H9 (cell line): ENCODE results near the gene ILDR1. TPM values are rescaled to one million over a fixed set of nuclear protein-coding genes. Genes with fewer than 3 reads are reported as not detected.
"Not testable (repeated sequence)": the region's sequence is repeated elsewhere in the genome, so short reads cannot be mapped to it uniquely, and the experiment has no call there.

Source experiments
- DNase-seq: peaks from one replicate; pipeline ENCODE4 v3.0.0-alpha.2; 2017
- H2AFZ ChIP-seq: one replicate; pipeline ENCODE4 v1.6.1; 2013; ENCODE audit warnings: mild to moderate bottlenecking, low read length, control low read depth, moderate library complexity
- H2AK5ac ChIP-seq: 2 replicates; pipeline ENCODE4 v1.6.1; 2013; ENCODE audit warnings: low read length, control low read depth, mixed read lengths; ENCODE audit not compliant: insufficient read length
- H2BK120ac ChIP-seq: one replicate; pipeline ENCODE4 v1.6.1; 2013; ENCODE audit warnings: low read depth, mild to moderate bottlenecking, low read length, control low read depth, inconsistent platforms; ENCODE audit not compliant: poor library complexity, severe bottlenecking
- H2BK12ac ChIP-seq: 2 replicates; pipeline ENCODE4 v1.6.1; 2013; ENCODE audit warnings: low read length, control low read depth, mixed read lengths, low read depth; ENCODE audit not compliant: insufficient read length
- H2BK15ac ChIP-seq: 2 replicates; pipeline ENCODE4 v1.6.1; 2013; ENCODE audit warnings: low read depth, low read length, control low read depth
- H2BK20ac ChIP-seq: one replicate; pipeline ENCODE4 v1.6.1; 2013; ENCODE audit warnings: low read depth, mild to moderate bottlenecking, low read length, control low read depth, inconsistent platforms; ENCODE audit not compliant: poor library complexity, severe bottlenecking
- H2BK5ac ChIP-seq: 2 replicates; pipeline ENCODE4 v1.6.1; 2013; ENCODE audit warnings: low read length, control low read depth, mixed read lengths; ENCODE audit not compliant: insufficient read length
- H3K14ac ChIP-seq: 2 replicates; pipeline ENCODE4 v1.6.1; 2013; ENCODE audit warnings: low read length, control low read depth; ENCODE audit not compliant: insufficient read depth
- H3K18ac ChIP-seq: 2 replicates; pipeline ENCODE4 v1.6.1; 2013; ENCODE audit warnings: low read depth, mild to moderate bottlenecking, mixed read lengths, low read length, control low read depth; ENCODE audit not compliant: insufficient read length
- H3K23ac ChIP-seq: 2 replicates; pipeline ENCODE4 v1.6.1; 2013; ENCODE audit warnings: low read length, control low read depth, mixed read lengths, low read depth; ENCODE audit not compliant: insufficient read length
- H3K23me2 ChIP-seq: 2 replicates; pipeline ENCODE4 v1.6.1; 2013; ENCODE audit warnings: low read depth, mild to moderate bottlenecking, mixed read lengths, low read length, control low read depth; ENCODE audit not compliant: insufficient read length, poor library complexity, severe bottlenecking
- H3K27ac ChIP-seq: 2 replicates; pipeline ENCODE4 v1.5.1; 2013; ENCODE audit warnings: low read length, control low read depth, mixed read lengths, low read depth; ENCODE audit not compliant: insufficient read length
- H3K27me3 ChIP-seq: 2 replicates; pipeline ENCODE4 v1.6.1; 2013; ENCODE audit warnings: low read length, control low read depth, inconsistent platforms; ENCODE audit not compliant: insufficient read depth
- H3K4ac ChIP-seq: 2 replicates; pipeline ENCODE4 v1.6.1; 2013; ENCODE audit warnings: low read depth, mild to moderate bottlenecking, control low read depth, inconsistent platforms, low read length, moderate library complexity
- H3K4me1 ChIP-seq: 2 replicates; pipeline ENCODE4 v1.6.1; 2013; ENCODE audit warnings: low read length, control low read depth, inconsistent platforms; ENCODE audit not compliant: insufficient read depth
- H3K4me2 ChIP-seq: 2 replicates; pipeline ENCODE4 v1.6.1; 2013; ENCODE audit warnings: low read length, control low read depth, mixed read lengths; ENCODE audit not compliant: insufficient read length, insufficient read depth
- H3K56ac ChIP-seq: 2 replicates; pipeline ENCODE4 v1.6.1; 2013; ENCODE audit warnings: low read depth, mild to moderate bottlenecking, mixed read lengths, low read length, control low read depth; ENCODE audit not compliant: insufficient read length
- H3K79me1 ChIP-seq: 2 replicates; pipeline ENCODE4 v1.6.1; 2013; ENCODE audit warnings: low read depth, mild to moderate bottlenecking, moderate library complexity, low read length, control low read depth, inconsistent platforms; ENCODE audit not compliant: insufficient read depth, poor library complexity, severe bottlenecking
- H3K79me2 ChIP-seq: 2 replicates; pipeline ENCODE4 v1.6.1; 2013; ENCODE audit warnings: low read length, control low read depth, inconsistent platforms; ENCODE audit not compliant: insufficient read depth
- H3K9ac ChIP-seq: 2 replicates; pipeline ENCODE4 v1.6.1; 2013; ENCODE audit warnings: low read length, control low read depth, mixed read lengths; ENCODE audit not compliant: insufficient read length; ENCODE audit errors: extremely low read depth
- H3K9me3 ChIP-seq: one replicate; pipeline ENCODE4 v1.6.1; 2013; ENCODE audit warnings: low read depth, low read length, inconsistent platforms; ENCODE audit not compliant: control insufficient read depth
- H3T11ph ChIP-seq: one replicate; pipeline ENCODE4 v1.6.1; 2013; ENCODE audit warnings: mild to moderate bottlenecking, low read length, control low read depth, inconsistent platforms
- H4K20me1 ChIP-seq: one replicate; pipeline ENCODE4 v1.6.1; 2013; ENCODE audit not compliant: control insufficient read depth, insufficient read length, insufficient read depth
- H4K5ac ChIP-seq: 2 replicates; pipeline ENCODE4 v1.6.1; 2013; ENCODE audit warnings: low read depth, mild to moderate bottlenecking, mixed read lengths, low read length, control low read depth; ENCODE audit not compliant: insufficient read length
- H4K8ac ChIP-seq: replicated peaks from 2 replicates; pipeline ENCODE4 v1.6.1; 2013; ENCODE audit warnings: low read length, control low read depth, mixed read lengths, low read depth; ENCODE audit not compliant: insufficient read length
- H4K91ac ChIP-seq: 2 replicates; pipeline ENCODE4 v1.6.1; 2013; ENCODE audit warnings: low read depth, mild to moderate bottlenecking, moderate library complexity, mixed read lengths, low read length, control low read depth; ENCODE audit not compliant: insufficient read length
- H3K27ac Mint-ChIP-seq, 3 experiments: 2 replicates in 2 of 3; 3 replicates in 1 of 3; pipeline ENCODE4 v1.8.0; 2020 to 2021; ENCODE audit warnings: mixed read lengths in 3 of 3, mild to moderate bottlenecking in 1 of 3, moderate library complexity in 1 of 3
- H3K27me3 Mint-ChIP-seq: 2 replicates; pipeline ENCODE4 v1.8.0; 2021; ENCODE audit warnings: low read depth, mild to moderate bottlenecking, moderate library complexity, mixed read lengths
- H3K36me3 Mint-ChIP-seq, 3 experiments: 2 replicates in 2 of 3; 3 replicates in 1 of 3; pipeline ENCODE4 v1.8.0; 2020 to 2021; ENCODE audit warnings: low read depth in 3 of 3, mixed read lengths in 3 of 3; ENCODE audit not compliant: insufficient read depth in 1 of 3
- H3K4me1 Mint-ChIP-seq, 2 experiments: 2 replicates each; pipeline ENCODE4 v1.8.0; 2020; ENCODE audit warnings: mixed read lengths in 2 of 2
- H3K4me3 Mint-ChIP-seq, 2 experiments: 2 replicates in 1 of 2; 3 replicates in 1 of 2; pipeline ENCODE4 v1.8.0; 2020 to 2021; ENCODE audit warnings: mild to moderate bottlenecking in 2 of 2, mixed read lengths in 2 of 2, moderate library complexity in 1 of 2
- H3K9me3 Mint-ChIP-seq, 2 experiments: 2 replicates in 1 of 2; 3 replicates in 1 of 2; pipeline ENCODE4 v1.8.0; 2020; ENCODE audit warnings: mild to moderate bottlenecking in 2 of 2, mixed read lengths in 2 of 2, moderate library complexity in 1 of 2
- WGBS: extraction: QIAGEN DNeasy Blood & Tissue Kit; methylation state at CpG from one replicate; pipeline ENCODE4 v1.1.7; 2013; ENCODE audit warnings: missing lambda C conversion rate, low lambda C conversion rate, mixed read lengths; ENCODE audit not compliant: insufficient read length; ENCODE audit errors: extremely low coverage; 5-methylcytosine and 5-hydroxymethylcytosine counted together
- total RNA-seq: library from RNA; stranded (reverse); gene quantifications from 2 replicates; pipeline ENCODE4 v1.2.1, GENCODE V29; 2021
- TF ChIP-seq, protein P1 (sequence below): fragments of 200-600 bp; sonication (generic); conservative IDR thresholded peaks from 3 replicates; pipeline ENCODE4 v1.8.0; 2021; ENCODE audit warnings: antibody characterized with exemption, mild to moderate bottlenecking

ILDR1 gene
- total RNA-seq, 1 experiment from 2014 or later = 0.68 TPM

DNA sequence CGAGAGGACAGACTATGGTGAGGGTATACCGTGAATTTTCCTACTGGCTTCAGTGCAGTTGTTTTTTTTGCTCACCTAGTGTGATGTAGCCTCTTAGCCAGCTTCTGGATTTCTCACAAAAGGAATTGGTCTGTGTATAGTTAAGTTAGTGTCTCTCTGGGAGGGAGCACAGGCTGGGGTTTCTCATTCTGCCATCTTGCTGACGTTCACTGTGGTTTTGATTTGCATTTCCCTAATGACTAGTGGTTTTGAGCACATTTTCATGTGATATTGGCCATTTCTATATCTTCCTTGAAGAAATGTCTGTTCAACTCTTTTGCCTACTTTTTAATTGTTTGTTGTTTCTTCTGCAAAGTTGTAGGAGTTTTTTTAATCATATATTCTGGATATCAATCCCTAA, 30.9 kb upstream of the ILDR1 start:
- H2AFZ ChIP-seq = no peak overlapping the region
- no peak overlapping the region for H3K18ac ChIP-seq
- H3K9me3 ChIP-seq = no peaks in the 10 kb centered on the region
- no peak overlapping the region for H3K4me2 ChIP-seq
- no peak overlapping the region for H2AK5ac ChIP-seq
- DNase-seq = no peak
- H3K14ac ChIP-seq = no peak overlapping the region
- H3K4me1 ChIP-seq = no peaks in the 10 kb centered on the region; the same call in 1 of the 2 replicates
- no peaks in the 10 kb centered on the region for H3K27me3 Mint-ChIP-seq
- no peaks in the 10 kb centered on the region for H4K20me1 ChIP-seq
- no peak overlapping the region for H3K4ac ChIP-seq
- no peak overlapping the region for H2BK120ac ChIP-seq
- H3K23ac ChIP-seq = no peak overlapping the region
- peaks cover 12 to 13% of the 10 kb centered on the region in 2 experiments for H3K4me1 Mint-ChIP-seq
- no peak overlapping the region for H3K4me3 Mint-ChIP-seq
- peaks cover 8 to 10% of the 10 kb centered on the region in 2 experiments; a peak in 4 of 5 replicates for H3K9me3 Mint-ChIP-seq
- H3K27me3 ChIP-seq = no peaks in the 10 kb centered on the region
- H3K9ac ChIP-seq = no peak overlapping the region
- no peak overlapping the region for H2BK15ac ChIP-seq
- no peak overlapping the region for H4K91ac ChIP-seq
- TF ChIP-seq, protein P1, sequence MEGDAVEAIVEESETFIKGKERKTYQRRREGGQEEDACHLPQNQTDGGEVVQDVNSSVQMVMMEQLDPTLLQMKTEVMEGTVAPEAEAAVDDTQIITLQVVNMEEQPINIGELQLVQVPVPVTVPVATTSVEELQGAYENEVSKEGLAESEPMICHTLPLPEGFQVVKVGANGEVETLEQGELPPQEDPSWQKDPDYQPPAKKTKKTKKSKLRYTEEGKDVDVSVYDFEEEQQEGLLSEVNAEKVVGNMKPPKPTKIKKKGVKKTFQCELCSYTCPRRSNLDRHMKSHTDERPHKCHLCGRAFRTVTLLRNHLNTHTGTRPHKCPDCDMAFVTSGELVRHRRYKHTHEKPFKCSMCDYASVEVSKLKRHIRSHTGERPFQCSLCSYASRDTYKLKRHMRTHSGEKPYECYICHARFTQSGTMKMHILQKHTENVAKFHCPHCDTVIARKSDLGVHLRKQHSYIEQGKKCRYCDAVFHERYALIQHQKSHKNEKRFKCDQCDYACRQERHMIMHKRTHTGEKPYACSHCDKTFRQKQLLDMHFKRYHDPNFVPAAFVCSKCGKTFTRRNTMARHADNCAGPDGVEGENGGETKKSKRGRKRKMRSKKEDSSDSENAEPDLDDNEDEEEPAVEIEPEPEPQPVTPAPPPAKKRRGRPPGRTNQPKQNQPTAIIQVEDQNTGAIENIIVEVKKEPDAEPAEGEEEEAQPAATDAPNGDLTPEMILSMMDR = no peak
- no peak overlapping the region for H2BK12ac ChIP-seq
- no peak overlapping the region for H4K8ac ChIP-seq
- H3K56ac ChIP-seq = no peak overlapping the region
- H3K23me2 ChIP-seq = no peaks in the 10 kb centered on the region
- no peak overlapping the region for H2BK5ac ChIP-seq
- WGBS = no CpG with 5 or more reads among the region's 3 CpGs
- H4K5ac ChIP-seq = no peak overlapping the region
- no peaks in the 10 kb centered on the region for H3K79me2 ChIP-seq
- H3K36me3 Mint-ChIP-seq = peaks cover 0 to 8% (median 1%) of the 10 kb centered on the region in 3 experiments; a peak in 4 of 7 replicates
- H3K27ac ChIP-seq = no peak overlapping the region
- H3T11ph ChIP-seq = no peak overlapping the region
- no peaks in the 10 kb centered on the region for H3K79me1 ChIP-seq
- no peak overlapping the region for H2BK20ac ChIP-seq
- H3K27ac Mint-ChIP-seq = no peak overlapping the region

DNA sequence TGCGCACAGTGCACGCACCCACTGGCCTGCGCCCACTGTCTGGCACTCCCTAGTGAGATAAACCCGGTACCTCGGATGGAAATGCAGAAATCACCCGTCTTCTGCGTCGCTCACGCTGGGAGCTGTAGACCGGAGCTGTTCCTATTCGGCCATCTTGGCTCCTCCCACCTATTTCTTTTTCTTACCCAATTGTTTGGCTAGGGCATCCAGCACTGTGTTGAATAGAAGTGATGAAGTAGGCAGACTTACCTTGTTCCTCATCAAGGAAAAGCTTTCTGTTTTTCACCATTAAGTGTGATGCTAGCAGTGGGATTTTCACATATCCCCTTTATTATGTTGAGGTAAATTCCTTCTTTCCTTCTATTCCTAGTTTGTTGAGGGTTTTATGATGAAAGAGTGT, 25.7 kb upstream of the ILDR1 start:
- H3K4me3 Mint-ChIP-seq, H4K8ac ChIP-seq, H3K27me3 ChIP-seq, H4K91ac ChIP-seq, H3K27ac Mint-ChIP-seq, H3K23ac ChIP-seq, H3K27me3 Mint-ChIP-seq, H2BK5ac ChIP-seq, H3K4me1 ChIP-seq, H3K4me1 Mint-ChIP-seq, H2BK120ac ChIP-seq, H4K20me1 ChIP-seq, H3K14ac ChIP-seq, H3K79me1 ChIP-seq, H3K27ac ChIP-seq, H3T11ph ChIP-seq, H3K79me2 ChIP-seq, H3K56ac ChIP-seq, H2AFZ ChIP-seq, H2AK5ac ChIP-seq, H3K9me3 ChIP-seq, H3K4ac ChIP-seq, H2BK15ac ChIP-seq, H3K9ac ChIP-seq, H3K4me2 ChIP-seq, H3K18ac ChIP-seq, H4K5ac ChIP-seq, H3K23me2 ChIP-seq, H2BK12ac ChIP-seq, DNase-seq, H2BK20ac ChIP-seq: not testable (repeated sequence)
- H3K9me3 Mint-ChIP-seq = peaks cover 13 to 14% of the 10 kb centered on the region in 2 experiments; a peak in 4 of 5 replicates
- WGBS = no CpG with 5 or more reads among the region's 11 CpGs
- H3K36me3 Mint-ChIP-seq = peaks cover 2 to 11% (median 4%) of the 10 kb centered on the region in 3 experiments; a peak in 4 of 7 replicates
